NK-92 treated with Interleukin-12 subunit alpha and Interleukin-12 subunit beta, amount 100 ng/mL, for 24 hours (cell line): ENCODE data around the gene AMIGO3.

Experiments
- DNase-seq: peaks from one replicate; lab custom pipeline; 2025; lab: John Stamatoyannopoulos, UW

AMIGO3 gene

DNA sequence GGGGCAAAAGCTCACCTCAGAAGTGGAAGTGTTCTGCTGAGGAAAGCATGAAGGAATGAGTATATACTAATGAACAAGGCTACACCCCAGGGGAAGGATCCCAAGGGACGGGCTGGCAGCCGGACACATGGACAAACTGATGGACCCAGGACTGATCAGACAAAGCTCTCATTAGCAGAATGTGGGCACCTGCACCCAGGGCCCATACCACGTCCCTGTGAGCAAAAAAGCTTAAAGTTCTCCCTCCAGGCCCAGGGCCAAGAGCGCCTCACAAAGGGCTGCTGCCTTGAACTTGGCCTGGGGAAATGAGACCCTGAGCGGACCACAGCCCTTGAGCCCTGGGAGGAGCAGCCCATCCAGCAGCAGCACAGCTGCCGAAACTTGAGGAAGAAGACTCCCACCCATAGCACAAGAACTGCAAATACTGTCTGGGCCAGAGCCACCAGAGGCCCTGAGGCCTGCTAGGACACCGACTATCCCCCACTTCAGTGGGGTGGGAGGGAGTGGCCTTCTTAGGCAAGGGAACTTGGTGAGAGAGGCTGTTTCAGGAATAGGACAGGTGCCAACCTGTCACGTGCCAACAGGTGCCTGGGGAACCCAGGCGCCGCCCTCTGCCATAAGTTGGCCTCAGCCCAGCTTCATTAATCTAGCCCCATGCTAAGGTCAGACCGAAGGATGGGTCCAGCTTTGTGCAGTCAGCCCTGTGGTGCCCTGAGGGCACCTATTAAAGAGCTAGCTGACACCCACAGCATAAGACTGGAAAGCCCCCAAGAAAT lies 6.6 kb upstream of the AMIGO3 start:
- no peak for DNase-seq

DNA sequence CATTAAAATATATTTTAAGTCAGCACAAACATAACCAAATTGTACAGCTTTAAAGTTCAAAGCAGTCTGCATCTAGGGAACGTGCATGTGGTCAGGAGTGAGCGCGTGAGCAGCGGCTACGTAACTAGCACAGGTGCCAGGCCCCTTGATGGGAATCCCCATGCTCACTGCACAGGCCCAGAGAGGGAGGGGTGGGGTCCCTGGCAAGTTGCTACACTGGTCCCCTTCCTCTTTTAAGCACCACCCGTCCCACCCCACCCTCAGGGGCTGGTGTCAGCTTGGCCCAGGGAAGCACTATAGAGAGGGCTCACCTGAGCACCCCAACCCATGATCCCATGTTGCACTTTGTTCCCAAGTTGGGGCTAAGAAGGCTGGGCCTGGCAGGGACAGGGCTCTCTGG lies 5.1 kb upstream of the AMIGO3 start:
- DNase-seq, result no peak

DNA sequence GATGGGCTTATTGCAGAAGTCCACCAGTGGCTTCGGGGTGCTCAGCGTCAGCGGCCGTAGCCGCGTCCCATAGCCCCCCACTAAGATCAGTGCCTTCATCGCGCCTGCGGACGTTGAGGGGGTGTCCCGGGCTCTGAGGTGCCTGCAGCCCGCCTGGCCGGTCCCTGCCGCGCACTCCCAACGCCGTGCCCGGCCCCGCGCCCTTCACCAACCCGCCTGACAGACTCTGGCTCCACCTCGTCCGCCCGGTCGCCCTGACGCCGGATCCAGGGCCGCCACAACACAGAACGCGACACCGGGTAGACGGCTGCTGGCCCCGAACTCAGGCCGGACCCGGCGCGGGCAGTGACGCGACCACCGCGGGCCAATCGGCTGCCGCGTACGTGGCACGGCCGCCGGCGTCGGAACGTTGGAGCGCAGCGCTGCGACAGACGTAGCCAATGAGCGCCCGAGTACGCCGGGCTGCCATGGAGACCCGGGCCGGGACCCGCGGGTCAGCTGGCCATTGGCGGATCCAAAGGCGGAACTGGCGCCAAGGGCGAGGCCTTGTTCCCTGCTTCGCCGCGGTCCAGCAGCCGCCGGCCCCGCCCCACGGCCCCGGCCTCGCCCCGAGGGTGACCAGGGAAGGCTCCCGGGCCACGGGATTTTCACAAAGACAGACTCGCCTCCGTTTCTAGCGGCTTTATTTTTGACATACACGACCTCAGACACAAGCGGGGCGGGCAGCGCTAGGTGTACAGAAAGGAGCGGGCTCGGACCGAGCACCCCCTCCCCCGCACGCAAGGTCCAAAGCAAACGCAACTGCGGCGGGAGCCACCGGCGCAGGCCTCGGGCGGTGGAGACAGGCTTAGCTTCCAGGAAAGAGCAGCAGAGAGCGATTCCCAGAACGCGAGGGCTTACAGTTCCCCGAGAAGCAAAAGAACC lies 4.4 kb upstream of the AMIGO3 start, which contains the start of gene GMPPB:
GMPPB (minus strand) TSS at position 324 of the 924 bp plus-strand sequence; CDS start at position 99, 225 bp downstream.
- DNase-seq, result peak; percentile 88

DNA sequence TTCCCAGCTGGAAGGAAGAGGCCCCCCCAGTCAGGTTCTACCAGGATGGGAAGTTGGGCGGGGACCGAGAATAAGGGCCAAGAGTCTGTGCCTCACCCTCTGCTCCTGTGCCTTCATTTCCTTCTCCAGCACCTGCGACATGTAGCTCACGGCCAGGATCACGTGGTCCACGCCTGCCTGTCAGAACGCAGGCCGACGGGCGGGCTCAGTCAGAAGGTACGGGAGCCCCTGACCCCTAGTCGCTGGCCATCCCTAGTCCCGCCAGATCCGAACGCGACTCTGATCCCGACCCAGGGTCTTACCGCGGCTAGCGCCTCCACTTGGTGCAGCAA lies 3.8 kb upstream of the AMIGO3 start:
- peak; percentile 37 for DNase-seq

DNA sequence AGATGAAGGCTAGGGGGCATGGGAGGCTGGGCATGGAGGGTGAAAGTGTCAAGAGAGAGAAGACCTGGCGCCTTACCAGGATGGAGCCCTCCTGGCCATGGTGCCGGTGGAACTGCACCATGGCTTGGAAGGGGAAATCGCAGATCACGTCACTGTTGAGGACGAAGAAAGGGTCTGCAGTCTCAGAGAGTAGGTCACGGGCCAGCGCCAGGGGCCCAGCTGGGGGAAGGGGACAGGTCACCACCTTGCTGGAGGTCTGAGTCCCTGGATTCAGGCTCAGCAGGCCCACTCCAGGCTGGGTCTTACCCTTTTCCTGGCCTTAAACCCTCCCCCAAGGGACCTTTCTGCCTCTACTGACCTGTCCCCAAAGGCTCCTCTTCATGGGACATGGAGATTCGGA lies 3.4 kb upstream of the AMIGO3 start:
- no peak for DNase-seq

DNA sequence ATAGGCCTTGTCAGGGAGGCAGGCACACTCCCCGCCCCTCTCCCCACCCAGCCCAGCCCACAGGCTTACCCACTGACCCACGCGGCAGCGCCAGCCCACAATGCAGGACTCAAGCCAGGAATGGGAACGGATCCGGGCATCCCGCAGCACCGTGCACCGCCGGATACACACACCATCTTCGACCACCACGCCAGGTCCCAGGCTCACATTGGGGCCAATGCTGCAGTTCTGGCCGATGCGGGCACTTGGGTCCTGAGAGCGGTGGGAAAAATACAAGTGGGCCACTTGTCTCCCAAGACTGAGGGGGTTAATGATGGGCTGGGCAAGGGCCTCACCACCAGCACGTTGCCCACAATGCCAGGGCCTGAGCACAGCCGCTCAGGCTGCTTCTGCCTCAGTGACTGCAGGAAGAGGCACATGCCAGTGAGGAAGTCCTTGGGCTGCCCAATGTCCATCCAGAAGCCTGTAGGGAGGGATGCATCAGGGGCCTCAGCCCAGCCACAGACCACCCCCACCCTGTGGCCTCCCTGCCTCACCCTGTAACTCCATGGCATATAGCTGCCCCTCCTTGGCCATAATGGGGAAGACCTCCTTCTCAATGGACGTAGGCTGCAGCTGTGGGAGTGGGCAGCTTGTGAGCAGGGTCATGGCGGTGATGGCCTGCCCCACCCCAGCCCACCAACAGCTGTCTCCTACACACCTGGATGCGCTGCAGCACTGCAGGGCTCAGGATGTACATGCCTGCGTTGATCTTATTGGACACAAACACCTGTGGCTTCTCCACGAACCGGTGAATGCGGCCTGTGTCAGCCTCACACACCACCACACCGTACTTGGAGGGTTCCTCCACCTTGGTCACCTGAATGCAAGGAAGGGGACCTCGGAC lies 2.7 kb upstream of the AMIGO3 start:
- DNase-seq, result no peak

DNA sequence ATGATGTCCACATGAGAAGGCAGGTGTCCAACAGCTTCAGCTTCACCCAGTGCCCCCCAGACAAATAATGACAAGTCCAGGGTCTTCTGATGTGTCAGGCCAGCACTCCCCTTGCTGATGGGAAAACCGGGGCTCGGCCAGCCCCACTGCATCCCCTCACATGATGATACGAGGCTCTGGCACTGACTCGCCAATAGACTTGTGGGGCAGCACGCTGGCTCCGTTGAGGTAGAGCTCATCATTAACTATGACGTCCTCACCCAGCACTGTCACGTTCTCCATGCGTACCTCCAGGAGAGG lies 2.1 kb upstream of the AMIGO3 start:
- no peak for DNase-seq

DNA sequence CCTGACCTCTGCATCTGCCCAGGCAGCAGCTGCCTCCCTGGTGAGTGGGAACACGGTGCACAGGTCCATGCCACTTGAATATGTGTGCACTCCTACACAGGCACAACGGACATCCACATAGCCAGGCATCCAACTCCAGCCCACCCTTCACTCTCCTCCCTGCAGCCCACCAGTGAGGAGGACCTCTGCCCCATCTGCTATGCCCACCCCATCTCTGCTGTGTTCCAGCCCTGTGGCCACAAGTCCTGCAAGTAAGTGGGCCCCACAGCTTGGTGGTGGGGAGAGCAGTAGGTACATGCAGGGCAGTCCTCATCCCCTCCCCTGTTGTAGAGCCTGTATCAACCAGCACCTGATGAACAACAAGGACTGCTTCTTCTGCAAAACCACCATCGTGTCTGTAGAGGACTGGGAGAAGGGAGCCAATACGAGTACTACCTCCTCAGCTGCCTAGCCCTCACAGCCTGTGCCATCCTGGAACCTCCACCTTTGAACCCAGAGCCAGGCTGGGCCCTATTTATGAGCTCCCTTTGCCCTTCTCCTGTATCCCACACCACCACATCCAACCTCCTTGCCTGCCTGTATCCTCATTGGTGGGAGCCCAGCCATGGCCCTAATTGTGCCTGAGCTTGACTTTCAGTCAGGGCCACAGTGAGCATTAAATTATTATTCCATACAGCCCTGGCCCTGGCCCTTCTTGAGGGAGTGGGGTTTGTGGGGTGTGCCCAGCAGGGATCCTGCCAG lies 1.5 kb upstream of the AMIGO3 start:
- DNase-seq, result no peak

DNA sequence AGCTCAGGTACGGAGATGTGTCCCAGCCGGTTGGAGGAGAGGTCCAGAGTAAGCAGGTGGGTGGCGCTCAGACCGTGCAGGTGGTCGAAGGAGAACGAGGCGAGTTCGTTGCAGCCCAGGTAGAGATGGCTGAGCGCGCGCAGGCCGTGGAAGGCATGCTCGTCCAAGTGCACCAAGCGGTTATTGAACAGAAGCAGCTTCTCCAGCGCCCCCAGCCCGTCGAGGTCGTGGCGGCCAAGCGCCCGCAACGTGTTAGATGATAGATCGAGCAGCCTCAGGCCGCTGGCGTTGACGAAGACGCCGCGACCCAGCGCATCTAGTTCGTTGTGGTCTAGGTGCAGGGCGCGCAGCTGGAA lies 648 bp downstream of the AMIGO3 start:
- no peak for DNase-seq

DNA sequence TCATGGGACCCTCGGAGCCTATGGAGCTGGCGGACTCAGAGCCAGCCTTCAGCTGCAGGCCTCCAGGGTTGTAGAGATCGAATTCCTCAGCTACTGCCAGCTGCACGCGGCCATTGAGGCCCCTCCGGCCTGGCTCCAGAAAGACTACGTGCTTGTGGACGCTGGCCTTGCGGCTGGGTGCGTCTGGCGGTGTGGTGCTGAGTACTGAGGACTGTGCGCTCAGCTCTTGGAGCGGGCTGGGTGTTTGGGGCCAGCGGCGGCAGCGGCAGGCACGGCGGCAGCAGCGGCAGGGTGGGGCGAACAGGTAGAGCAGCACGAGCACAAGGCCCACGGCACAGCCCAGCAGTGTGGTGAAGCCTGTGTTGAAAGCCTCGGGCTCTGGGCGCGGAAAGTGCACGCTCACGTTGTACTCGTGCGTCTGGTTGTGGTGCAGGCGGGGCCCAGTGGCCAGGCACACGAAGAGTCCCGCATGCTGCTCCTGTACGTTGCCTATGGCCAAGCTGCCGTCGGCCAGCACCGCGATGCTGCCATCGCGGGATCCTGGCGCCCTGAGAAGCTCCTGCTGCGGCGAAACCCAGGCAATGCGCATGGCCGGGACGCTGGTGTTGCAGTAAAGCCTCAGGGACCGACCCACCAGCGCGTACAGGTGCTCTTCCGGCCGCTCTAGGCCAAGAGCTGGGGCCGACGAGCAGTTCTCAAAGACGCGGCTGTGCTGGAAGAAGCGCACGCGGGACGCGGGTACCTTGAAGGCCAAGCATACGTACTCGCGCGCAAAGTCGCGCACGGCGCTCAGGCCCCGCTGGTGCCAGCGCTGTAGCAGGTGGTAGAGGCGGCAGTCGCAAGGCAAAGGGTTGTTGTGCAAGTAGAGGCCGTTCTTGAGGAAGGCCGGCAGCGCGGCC lies 1.3 kb downstream of the AMIGO3 start:
- no peak for DNase-seq

DNA sequence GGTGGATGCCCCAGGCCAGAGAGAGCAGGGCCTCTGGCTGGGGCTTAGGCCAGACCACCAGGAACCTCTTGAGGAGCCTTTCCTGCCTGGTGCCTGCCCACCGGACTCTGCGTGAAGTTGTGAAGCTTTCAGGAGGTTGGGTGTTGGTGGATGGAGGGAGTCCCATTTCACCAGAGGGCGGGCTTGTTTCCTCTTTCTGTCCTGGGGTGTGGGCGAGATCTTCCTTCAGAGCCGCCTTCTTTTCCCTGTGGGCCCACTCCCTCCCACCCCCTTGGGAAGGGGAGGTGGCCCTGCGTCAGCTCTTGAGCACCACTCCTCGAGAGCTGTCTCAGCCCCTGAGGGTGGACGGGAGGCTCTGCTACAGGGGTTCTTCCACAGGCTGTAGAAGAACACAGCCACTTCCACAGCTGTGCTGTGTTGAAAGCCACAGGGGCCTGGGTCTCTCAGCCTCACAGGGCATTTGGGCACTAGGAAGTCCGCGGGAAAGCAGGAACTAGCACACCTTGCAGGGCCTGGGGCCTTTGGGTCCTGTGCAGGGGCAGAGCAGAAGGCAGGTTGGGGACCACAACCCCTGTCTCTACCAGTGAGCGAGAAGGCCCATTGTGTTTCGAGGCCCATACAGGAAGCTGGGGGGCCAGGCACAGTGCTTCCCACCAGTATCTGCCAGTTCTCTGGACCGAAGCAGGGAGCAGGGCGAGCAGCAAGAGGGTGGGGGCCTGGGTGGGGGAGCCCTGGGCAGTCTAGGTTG lies 2.1 kb downstream of the AMIGO3 start:
- DNase-seq, result no peak

DNA sequence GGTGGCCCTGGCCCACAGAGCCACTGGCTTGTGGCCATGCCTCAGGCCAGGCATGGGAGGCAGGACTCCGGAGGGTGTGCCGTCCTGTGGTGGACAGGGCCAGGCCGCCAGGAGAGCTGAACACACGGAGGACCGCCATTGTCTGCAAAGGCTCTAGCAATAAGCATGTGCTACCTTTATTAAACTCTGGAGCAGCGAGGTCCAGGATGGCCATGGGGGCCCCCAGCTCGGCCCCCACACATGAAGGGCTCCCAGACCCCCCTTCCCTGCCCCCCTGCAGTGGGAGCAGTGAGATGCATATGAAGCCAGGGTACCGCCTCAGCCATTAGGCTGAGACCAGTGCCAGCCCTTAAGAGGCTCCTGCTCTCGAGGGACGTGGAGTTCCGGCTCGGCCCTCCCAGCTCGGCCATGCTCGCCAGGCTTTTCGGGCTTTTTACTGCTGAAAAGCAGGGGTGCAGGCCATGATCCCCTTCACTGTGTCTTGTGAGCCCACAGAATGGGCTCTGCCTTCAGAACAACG lies 2.7 kb downstream of the AMIGO3 start:
- no peak for DNase-seq

DNA sequence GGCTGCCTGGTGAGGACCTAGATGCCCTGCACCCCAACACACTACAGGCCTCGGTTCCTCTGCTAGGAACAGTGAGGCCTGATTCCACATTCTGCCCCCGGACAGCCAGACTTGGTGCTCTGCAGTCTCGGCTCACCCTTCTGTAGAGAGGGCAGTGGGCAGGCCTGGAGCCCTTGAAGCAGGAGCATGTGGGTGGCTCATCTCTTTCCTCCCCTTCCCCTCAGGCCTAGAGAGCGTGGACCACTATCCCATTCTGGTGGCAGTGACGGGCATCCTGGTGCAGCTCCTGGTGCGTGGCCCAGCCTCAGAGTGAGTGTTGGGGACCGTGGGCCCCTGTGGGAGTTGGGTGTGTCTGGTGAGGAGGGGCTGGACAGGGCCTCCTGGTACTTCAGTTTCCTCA lies 3.3 kb downstream of the AMIGO3 start:
- DNase-seq, result no peak

DNA sequence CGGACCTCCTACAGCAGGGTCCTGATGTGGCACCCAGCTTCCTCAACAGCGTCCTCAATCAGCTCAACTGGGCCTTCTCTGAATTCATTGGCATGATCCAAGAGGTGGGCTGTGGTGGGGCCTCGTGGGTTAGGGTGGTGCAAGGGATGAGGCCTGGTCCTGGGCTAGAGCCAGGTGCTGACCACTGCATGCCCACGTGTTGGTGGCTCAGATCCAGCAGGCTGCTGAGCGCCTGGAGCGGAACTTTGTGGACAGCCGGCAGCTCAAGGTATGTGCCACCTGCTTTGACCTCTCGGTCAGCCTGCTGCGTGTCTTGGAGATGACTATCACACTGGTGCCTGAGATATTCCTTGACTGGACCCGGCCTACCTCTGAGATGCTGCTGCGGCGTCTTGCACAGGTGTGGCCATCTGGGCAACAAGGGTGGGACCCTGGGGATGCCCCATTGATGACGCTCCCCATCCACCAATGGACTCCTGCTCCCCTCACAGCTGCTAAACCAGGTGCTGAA lies 3.8 kb downstream of the AMIGO3 start:
- DNase-seq, result no peak

DNA sequence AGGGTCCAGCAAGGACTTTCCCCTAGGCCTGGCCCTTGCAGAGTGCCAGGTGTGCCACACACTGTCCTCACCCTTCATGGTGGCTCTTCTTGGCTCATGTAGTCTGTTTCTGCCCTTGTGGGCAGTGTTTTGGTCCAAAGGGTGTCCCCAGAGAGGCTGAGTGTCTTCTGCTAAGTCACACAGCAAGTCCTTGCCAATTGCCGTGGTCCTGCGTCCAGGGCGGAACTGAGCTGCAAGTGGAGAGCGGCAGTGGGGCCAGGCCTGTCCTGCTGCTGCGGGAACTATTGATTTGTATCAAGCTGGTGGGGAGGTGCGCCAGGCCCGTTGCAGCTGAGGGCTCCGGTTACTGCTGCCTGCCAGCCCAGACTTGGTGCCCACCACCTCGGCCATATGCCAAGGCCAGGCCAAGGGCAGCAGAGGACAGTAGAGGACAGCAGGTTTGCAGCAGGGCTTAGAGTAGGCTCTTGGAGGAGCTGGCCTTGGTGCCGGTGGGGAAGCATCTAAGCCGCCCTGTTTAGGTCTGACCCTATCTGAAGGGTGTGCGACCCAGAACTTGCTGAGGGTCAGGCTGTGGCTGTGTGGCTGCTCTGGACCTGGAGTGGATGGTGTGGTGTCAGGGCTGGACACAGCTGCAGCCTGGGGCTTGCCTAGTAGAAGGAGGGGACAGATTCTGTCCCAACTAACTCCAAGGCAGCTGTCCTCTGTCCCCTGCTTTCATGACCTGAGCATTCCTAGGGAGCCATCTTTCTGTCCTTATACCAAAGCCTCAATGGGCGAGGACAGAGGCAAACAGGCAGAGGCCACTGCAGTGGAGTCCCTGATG lies 4.5 kb downstream of the AMIGO3 start:
- no peak for DNase-seq

DNA sequence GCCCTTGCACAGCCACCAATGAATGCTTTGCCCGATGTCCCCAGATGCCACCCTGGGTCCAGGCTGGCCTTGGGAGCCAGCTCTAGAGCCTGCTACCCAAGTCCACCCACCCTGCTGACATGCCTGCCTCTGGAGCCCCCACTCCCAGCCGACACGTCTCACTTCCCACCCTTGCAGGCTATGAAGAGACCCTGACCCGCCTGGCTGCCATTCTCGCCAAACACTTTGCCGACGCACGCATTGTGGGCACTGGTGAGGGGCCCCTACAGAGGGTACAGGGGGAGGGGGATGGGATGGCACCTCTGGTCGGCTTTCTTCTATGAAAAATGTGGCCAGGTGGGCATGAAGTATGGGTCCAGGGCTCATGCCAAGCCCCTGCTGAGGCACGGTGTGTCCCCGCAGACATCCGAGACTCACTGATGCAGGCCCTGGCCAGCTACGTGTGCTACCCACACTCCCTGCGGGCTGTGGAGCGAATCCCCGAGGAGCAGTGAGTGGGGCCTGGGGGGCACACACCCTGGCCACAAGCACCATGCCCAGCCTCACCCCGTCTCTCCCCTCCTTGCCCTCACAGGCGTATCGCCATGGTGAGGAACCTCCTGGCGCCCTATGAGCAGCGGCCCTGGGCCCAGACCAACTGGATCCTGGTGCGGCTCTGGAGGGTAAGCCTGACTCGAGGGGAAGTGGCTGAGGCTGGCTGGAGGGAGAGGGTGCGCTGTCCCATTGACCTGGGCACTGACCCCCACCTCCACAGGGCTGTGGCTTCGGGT lies 6.0 kb downstream of the AMIGO3 start:
- DNase-seq, result no peak

DNA sequence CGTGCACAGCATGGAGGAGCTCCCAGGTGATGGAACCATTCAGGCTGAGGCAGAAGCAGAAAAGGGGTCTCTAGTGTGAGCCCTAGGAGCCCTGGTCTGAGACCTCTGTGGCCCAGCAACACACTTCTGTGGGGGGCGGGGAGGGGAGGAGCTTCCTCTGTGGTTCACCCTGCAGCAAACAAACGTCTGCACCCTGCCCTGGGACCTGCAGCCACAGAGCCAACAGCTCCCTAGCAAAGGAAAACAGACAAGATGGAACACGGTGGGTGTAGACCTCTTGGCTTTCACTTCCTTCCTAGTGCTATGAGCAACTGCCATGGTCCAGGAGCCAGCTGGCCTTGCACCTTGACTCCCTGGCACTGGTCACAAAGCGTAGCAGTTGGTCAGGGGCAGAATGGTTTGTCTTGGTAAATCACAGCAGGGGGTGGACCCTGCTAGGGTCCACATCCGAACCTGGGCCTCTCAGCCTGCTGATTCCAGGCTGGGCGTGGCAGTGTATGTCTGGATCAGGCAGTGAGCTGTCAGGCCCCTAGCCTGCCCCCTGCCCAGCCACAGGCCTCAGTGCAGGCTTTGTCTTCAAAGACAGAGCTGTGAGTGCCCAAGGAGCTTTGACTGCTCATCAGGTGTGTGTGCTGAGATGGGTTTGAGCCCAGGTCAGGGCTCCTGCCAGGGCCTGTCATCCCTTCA lies 6.7 kb downstream of the AMIGO3 start:
- DNase-seq, result peak; percentile 23
